ENCODE results near the gene HLA-DQB2. TPM values are rescaled to one million over a fixed set of nuclear protein-coding genes. Genes with fewer than 3 reads are reported as not detected.

HLA-DQB2 gene
- total and polyA plus RNA-seq, 2 of the 8 experiments (the other 6 are each of a cell fraction or from before 2014, with no cell fraction given) = not detected

DNA sequence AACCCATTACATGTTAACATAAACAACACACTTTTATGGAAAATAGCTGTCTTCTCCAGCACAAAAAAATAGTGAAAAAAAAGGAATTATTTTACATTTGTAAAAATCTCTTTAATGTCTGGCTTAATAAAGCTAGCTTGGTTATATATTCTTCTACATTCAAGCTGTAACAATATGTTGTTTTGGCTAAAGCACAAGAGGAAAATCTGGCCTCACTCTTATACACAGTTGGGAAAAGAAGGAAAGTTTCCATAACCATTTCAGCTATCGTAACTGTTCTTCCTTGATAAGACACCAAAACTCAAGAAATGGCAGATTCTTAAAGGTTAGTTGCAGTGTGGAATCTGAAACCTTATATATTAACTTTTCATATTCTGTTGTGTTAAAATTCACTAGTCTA lies 45.8 kb upstream of the HLA-DQB2 start:
- Histone ChIP-seq H3K36me3 (ENCODE audit: control insufficient read depth in 2 of 4, insufficient read depth in 4 of 4, low read length in 3 of 4) (no peaks in the 10 kb centered on the region), H3K23me2 (ENCODE audit: low read depth, low read length) (no peaks in the 10 kb centered on the region), H2AFZ (ENCODE audit: low read length) (no peak overlapping the region), H2AK5ac (ENCODE audit: low read depth, low read length) (no peak overlapping the region), H3K79me1 (ENCODE audit: low read depth, low read length) (no peaks in the 10 kb centered on the region), H2BK5ac (ENCODE audit: low read depth, low read length) (no peak overlapping the region), H3K18ac (ENCODE audit: extremely low read depth, low read length) (no peak overlapping the region), H3K9me3 (ENCODE audit: insufficient read depth in 2 of 2, low read depth in 1 of 2, low read length in 1 of 2) (no peaks in the 10 kb centered on the region), H3K4ac (replicated peaks; ENCODE audit: insufficient read length, low read depth, low read length) (no peak overlapping the region), H3K56ac (replicated peaks; ENCODE audit: insufficient read length, low read depth, low read length) (no peak overlapping the region), H4K8ac (ENCODE audit: extremely low read depth, insufficient read depth, low read length) (no peak overlapping the region), H3K14ac (ENCODE audit: insufficient read length) (no peak overlapping the region), H3K9ac (replicated peaks in 1 of 4; ENCODE audit: extremely low read depth in 1 of 4, low read depth in 3 of 4, low read length in 3 of 4) (no peak overlapping the region), H3K27me3 (replicated peaks in 1 of 4; ENCODE audit: control insufficient read depth in 3 of 4, extremely low read depth in 1 of 4, insufficient read depth in 3 of 4, low read length in 3 of 4) (no peaks in the 10 kb centered on the region), H3K79me2 (ENCODE audit: control insufficient read depth in 1 of 2, insufficient read depth in 2 of 2, low read length in 2 of 2) (no peaks in the 10 kb centered on the region), H3K27ac (ENCODE audit: low read depth, low read length) (no peak overlapping the region), H4K20me1 (replicated peaks in 1 of 2; ENCODE audit: control insufficient read depth in 1 of 2, insufficient read depth in 2 of 2, low read length in 2 of 2) (no peaks in the 10 kb centered on the region), H4K91ac (replicated peaks; ENCODE audit: insufficient read length, low read length) (no peak overlapping the region), H3K23ac (ENCODE audit: insufficient read length) (no peak overlapping the region), H2BK15ac (ENCODE audit: low read length) (no peak overlapping the region), H4K5ac (ENCODE audit: insufficient read length, low read depth, low read length) (no peak overlapping the region), H2BK120ac (replicated peaks; ENCODE audit: low read depth, low read length) (no peak overlapping the region), H2BK20ac (ENCODE audit: low read length) (no peak overlapping the region), H3K4me3 (ENCODE audit: extremely low read depth in 1 of 4, insufficient read depth in 2 of 4, low read depth in 3 of 4, low read length in 4 of 4) (no peak overlapping the region), H2BK12ac (ENCODE audit: low read depth, low read length) (no peak overlapping the region), H3K4me2 (ENCODE audit: insufficient read depth in 1 of 2, low read depth in 2 of 2, low read length in 2 of 2) (no peak overlapping the region), H3K4me1 (replicated peaks in 1 of 4; ENCODE audit: control insufficient read depth in 3 of 4, insufficient read depth in 4 of 4, low read length in 3 of 4) (peaks cover 0 to 3% (median 0%) of the 10 kb centered on the region in 4 experiments; a peak in 1 of 7 replicates)
- CTCF ChIA-PET (ENCODE audit: partially characterized antibody) = interaction anchor here (0.6 to 2.7 kb wide), 9 partner anchors 10 to 175 kb away, joined by 3 to 13 read pairs (median 4); partner anchors contain the start of gene TAP2
- TF ChIP-seq POU5F1 (IDR thresholded peaks at IDR 0.05; ENCODE audit: low read depth, low read length) = no peak
- TF ChIP-seq EP300 (IDR thresholded peaks at IDR 0.05; ENCODE audit: borderline replicate concordance in 1 of 2, low read depth in 2 of 2, low read length in 2 of 2) = no peak
- no peak for TF ChIP-seq SRF (IDR thresholded peaks at IDR 0.05; ENCODE audit: low read depth, low read length)
- TF ChIP-seq CBX8 (IDR thresholded peaks at IDR 0.05; ENCODE audit: borderline replicate concordance, low read depth, low read length) = no peak
- no peak for TF ChIP-seq JUN (IDR thresholded peaks at IDR 0.05; ENCODE audit: low read depth, low read length)
- TF ChIP-seq, protein P1, sequence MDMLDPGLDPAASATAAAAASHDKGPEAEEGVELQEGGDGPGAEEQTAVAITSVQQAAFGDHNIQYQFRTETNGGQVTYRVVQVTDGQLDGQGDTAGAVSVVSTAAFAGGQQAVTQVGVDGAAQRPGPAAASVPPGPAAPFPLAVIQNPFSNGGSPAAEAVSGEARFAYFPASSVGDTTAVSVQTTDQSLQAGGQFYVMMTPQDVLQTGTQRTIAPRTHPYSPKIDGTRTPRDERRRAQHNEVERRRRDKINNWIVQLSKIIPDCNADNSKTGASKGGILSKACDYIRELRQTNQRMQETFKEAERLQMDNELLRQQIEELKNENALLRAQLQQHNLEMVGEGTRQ (IDR thresholded peaks at IDR 0.05; ENCODE audit: low read length) = no peak
- no peak for TF ChIP-seq TBP (IDR thresholded peaks at IDR 0.05; ENCODE audit: low read depth, low read length)
- POLR2A ChIA-PET (ENCODE audit: partially characterized antibody) = interaction anchor here (0.6 to 0.7 kb wide), 2 partner anchors 9 to 163 kb away, joined by 3 read pairs; no protein-coding TSS in a partner anchor
- 9% methylated on average over 1 of the region's 1 CpG; no CpG with 5 or more reads in 1 of the 2 experiments for WGBS, 2 experiments (ENCODE audit: extremely low coverage in 1 of 2, insufficient coverage in 1 of 2, insufficient read length in 1 of 2, insufficient replicate concordance in 2 of 2, low coverage in 1 of 2, low lambda C conversion rate in 2 of 2, missing lambda C conversion rate in 1 of 2)
- DNase-seq (ENCODE audit: low read depth in 1 of 2, low spot score in 2 of 2) = no peak
- no peak for FAIRE-seq
